IMR-90 (cell line): ENCODE measurements around the gene PIP4K2B. TPM values are rescaled to one million over a fixed set of nuclear protein-coding genes. Genes with fewer than 3 reads are reported as not detected.

ENCODE experiments used
- ATAC-seq: fragments of 200-7000 bp; cut with Tn5 transposase; 2 replicates; pipeline ENCODE4 v1.9.1; 2020; ENCODE audit warnings: low read depth, mild to moderate bottlenecking, moderate library complexity
- BruUV-seq: library from RNA; stranded (reverse); fragments of 400-500 nt; replicated peaks from 2 replicates; lab custom pipeline; 2021; lab: Mats Ljungman, UMichigan
- CTCF ChIA-PET: fragments of 300-600 bp; formaldehyde crosslinking; extraction: SDS; loops from one replicate; lab custom pipeline; 2021; ENCODE audit warnings: antibody characterized with exemption; lab: Yijun Ruan, JAX
- POLR2A ChIA-PET: fragments of 300-600 bp; sonication (Branson Sonifier 250); formaldehyde crosslinking; loops from one replicate; lab custom pipeline; 2022; ENCODE audit warnings: antibody characterized with exemption; ENCODE audit not compliant: unreplicated experiment; lab: Charles Lee
- DNase-seq: peaks from one replicate; pipeline ENCODE4 v3.0.0; 2013
- H2AFZ ChIP-seq: replicated peaks from 2 replicates; pipeline ENCODE3; 2013; ENCODE audit warnings: low read length, mild to moderate bottlenecking; ENCODE audit not compliant: poor library complexity
- H2AK5ac ChIP-seq: 2 replicates; pipeline ENCODE4 v1.6.1; 2013; ENCODE audit warnings: low read depth, low read length, inconsistent platforms
- H2AK9ac ChIP-seq: replicated peaks from 2 replicates; pipeline ENCODE3; 2013; ENCODE audit warnings: mild to moderate bottlenecking, low read depth, low read length, moderate library complexity; ENCODE audit not compliant: poor library complexity
- H2BK120ac ChIP-seq: 2 replicates; pipeline ENCODE4 v1.6.1; 2013; ENCODE audit warnings: low read depth, low read length, inconsistent platforms
- H2BK15ac ChIP-seq: 3 replicates; pipeline ENCODE4 v1.6.1; 2013; ENCODE audit warnings: low read depth, low read length, inconsistent platforms
- H2BK20ac ChIP-seq: 2 replicates; pipeline ENCODE4 v1.6.1; 2013; ENCODE audit warnings: low read depth, mild to moderate bottlenecking, inconsistent platforms, low read length, moderate library complexity
- H2BK5ac ChIP-seq: 2 replicates; pipeline ENCODE4 v1.6.1; 2013; ENCODE audit warnings: mild to moderate bottlenecking, low read depth, low read length, inconsistent platforms; ENCODE audit not compliant: poor library complexity, severe bottlenecking
- H3K14ac ChIP-seq: replicated peaks from 2 replicates; pipeline ENCODE4 v1.6.1; 2013; ENCODE audit warnings: low read depth, low read length, inconsistent platforms
- H3K18ac ChIP-seq: 2 replicates; pipeline ENCODE4 v1.6.1; 2013; ENCODE audit warnings: low read depth, low read length, control low read depth
- H3K23ac ChIP-seq: 2 replicates; pipeline ENCODE4 v1.6.1; 2013; ENCODE audit warnings: low read depth, low read length, inconsistent platforms
- H3K27ac ChIP-seq: 2 replicates; pipeline ENCODE4 v1.5.1; 2013; ENCODE audit warnings: mild to moderate bottlenecking, control low read depth, low read length; ENCODE audit not compliant: insufficient read depth
- H3K27me3 ChIP-seq: 2 replicates; pipeline ENCODE4 v1.6.1; 2013; ENCODE audit warnings: low read length; ENCODE audit not compliant: control insufficient read depth, insufficient read depth
- H3K36me3 ChIP-seq: 2 replicates; pipeline ENCODE4 v1.6.1; 2013; ENCODE audit warnings: low read length, mixed read lengths; ENCODE audit not compliant: control insufficient read depth, insufficient read depth
- H3K4ac ChIP-seq: 2 replicates; pipeline ENCODE4 v1.6.1; 2013; ENCODE audit warnings: low read depth, low read length, inconsistent platforms
- H3K4me1 ChIP-seq: 2 replicates; pipeline ENCODE4 v1.6.1; 2013; ENCODE audit warnings: low read length, mixed read lengths; ENCODE audit not compliant: control insufficient read depth, insufficient read depth
- H3K4me2 ChIP-seq: 2 replicates; pipeline ENCODE4 v1.6.1; 2013; ENCODE audit warnings: low read depth, mild to moderate bottlenecking, control low read depth, low read length, moderate library complexity
- H3K4me3 ChIP-seq: 2 replicates; pipeline ENCODE4 v1.5.1; 2013; ENCODE audit warnings: low read depth, mild to moderate bottlenecking, control low read depth, low read length, moderate library complexity; ENCODE audit not compliant: insufficient read depth
- H3K56ac ChIP-seq: 2 replicates; pipeline ENCODE4 v1.6.1; 2013; ENCODE audit warnings: low read length, inconsistent platforms; ENCODE audit not compliant: insufficient read depth; ENCODE audit errors: extremely low read depth
- H3K79me1 ChIP-seq, 2 experiments: 2 replicates each; pipeline ENCODE4 v1.6.1; 2013; ENCODE audit warnings: low read length in 2 of 2, inconsistent platforms in 1 of 2, low read depth in 1 of 2
- H3K9ac ChIP-seq: 2 replicates; pipeline ENCODE4 v1.6.1; 2013; ENCODE audit warnings: low read depth, low read length, control low read depth
- H3K9me1 ChIP-seq: 2 replicates; pipeline ENCODE4 v1.6.1; 2013; ENCODE audit warnings: low read length, inconsistent platforms; ENCODE audit not compliant: insufficient read depth
- H3K9me3 ChIP-seq: 2 replicates; pipeline ENCODE4 v1.6.1; 2013; ENCODE audit warnings: low read length; ENCODE audit not compliant: control insufficient read depth, insufficient read depth
- H4K20me1 ChIP-seq: 2 replicates; pipeline ENCODE4 v1.6.1; 2013; ENCODE audit warnings: low read length, inconsistent platforms; ENCODE audit not compliant: insufficient read depth
- H4K5ac ChIP-seq: 2 replicates; pipeline ENCODE4 v1.6.1; 2013; ENCODE audit warnings: mild to moderate bottlenecking, low read depth, low read length, control low read depth
- H4K8ac ChIP-seq, 2 experiments: 2 replicates each; pipeline ENCODE4 v1.6.1; 2013; ENCODE audit warnings: low read depth in 2 of 2, low read length in 2 of 2, control low read depth in 1 of 2, inconsistent platforms in 1 of 2
- H4K91ac ChIP-seq: 2 replicates; pipeline ENCODE4 v1.6.1; 2013; ENCODE audit warnings: low read depth, low read length, inconsistent platforms; ENCODE audit not compliant: insufficient read depth
- BHLHE40 ChIP-seq: fragments of 150-350 bp; IDR thresholded peaks from 2 replicates; pipeline ENCODE4 v1.6.1; 2016; ENCODE audit warnings: mild to moderate bottlenecking, low read depth, low read length
- CEBPB ChIP-seq: IDR thresholded peaks from 2 replicates; pipeline ENCODE4 v1.6.1; 2012; ENCODE audit warnings: low read depth, low read length, improper control_type of control experiment
- CHD1 ChIP-seq: IDR thresholded peaks from 2 replicates; pipeline ENCODE4 v1.6.1; 2012; ENCODE audit warnings: low read depth, low read length, improper control_type of control experiment
- FOS ChIP-seq: fragments of 150-350 bp; IDR thresholded peaks from 2 replicates; pipeline ENCODE4 v1.6.1; 2016; ENCODE audit warnings: low read depth, low read length
- MAFK ChIP-seq: IDR thresholded peaks from 2 replicates; pipeline ENCODE4 v1.6.1; 2012; ENCODE audit warnings: low read depth, low read length, improper control_type of control experiment
- MAZ ChIP-seq: IDR thresholded peaks from 2 replicates; pipeline ENCODE4 v1.6.1; 2012; ENCODE audit warnings: low read depth, mild to moderate bottlenecking, low read length, improper control_type of control experiment, moderate library complexity, borderline replicate concordance
- MXI1 ChIP-seq: IDR thresholded peaks from 2 replicates; pipeline ENCODE4 v1.6.1; 2012; ENCODE audit warnings: low read depth, mild to moderate bottlenecking, low read length, moderate library complexity, borderline replicate concordance
- NFE2L2 ChIP-seq: fragments of 150-350 bp; IDR thresholded peaks from 2 replicates; pipeline ENCODE4 v1.6.1; 2016; ENCODE audit warnings: low read depth, mild to moderate bottlenecking, low read length
- POLR2A ChIP-seq: IDR thresholded peaks from 2 replicates; pipeline ENCODE4 v1.6.1; 2012; ENCODE audit warnings: mild to moderate bottlenecking, low read depth, low read length
- RAD21 ChIP-seq: IDR thresholded peaks from 2 replicates; pipeline ENCODE4 v1.6.1; 2012; ENCODE audit warnings: low read length, improper control_type of control experiment
- RCOR1 ChIP-seq: IDR thresholded peaks from 2 replicates; pipeline ENCODE4 v1.6.1; 2012; ENCODE audit warnings: mild to moderate bottlenecking, low read length, improper control_type of control experiment; ENCODE audit not compliant: insufficient replicate concordance
- RFX5 ChIP-seq: IDR thresholded peaks from 2 replicates; pipeline ENCODE4 v1.8.0; 2012; ENCODE audit warnings: low read depth, mild to moderate bottlenecking, low read length, moderate library complexity
- SMC3 ChIP-seq: fragments of 150-350 bp; IDR thresholded peaks from 2 replicates; pipeline ENCODE4 v1.6.1; 2016; ENCODE audit warnings: low read depth, mild to moderate bottlenecking, antibody characterized with exemption, low read length, moderate library complexity
- WGBS, 2 experiments: methylation state at CpG; one replicate each; pipeline versions ENCODE4 v1.1.5 to v1.1.7; 2013; ENCODE audit warnings: missing lambda C conversion rate in 2 of 2; ENCODE audit not compliant: insufficient read length in 1 of 2; ENCODE audit errors: extremely low coverage in 2 of 2; 5-methylcytosine and 5-hydroxymethylcytosine counted together
- dilution Hi-C: fragments of 300-500 bp; cut with HindIII; formaldehyde crosslinking; loops from one replicate; pipeline ENCODE4 v1.14.3; 2018; ENCODE audit warnings: low sequenced_read_pairs; ENCODE audit not compliant: unreplicated experiment
- in situ Hi-C: fragments of 300-500 bp; cut with MboI; formaldehyde crosslinking; loops from 3 replicates; pipeline ENCODE4 v1.14.3; 2019; ENCODE audit warnings: low sequenced_read_pairs, inconsistent platforms, mixed read lengths
- intact Hi-C: fragments of 100-400 bp; cut with micrococcal nuclease; formaldehyde crosslinking; loops from 2 replicates; pipeline ENCODE4 v1.10.0; 2022
- polyA plus RNA-seq, 3 experiments: library from polyadenylated mRNA; depleted of rRNA; stranded (reverse); fragments of >200 nt; gene quantifications; 2 replicates each; pipeline ENCODE4 v1.2.3, GENCODE V29; 2012; ENCODE audit warnings: low replicate concordance in 1 of 3
- total RNA-seq: library from RNA; depleted of rRNA; stranded (reverse); fragments of >200 nt; gene quantifications from 2 replicates; pipeline ENCODE4 v1.2.3, GENCODE V29; 2012
- TF ChIP-seq, protein P1 (sequence below): fragments of 150-350 bp; IDR thresholded peaks from 2 replicates; pipeline ENCODE4 v1.6.1; 2017; ENCODE audit warnings: mild to moderate bottlenecking, antibody characterized with exemption, low read length, low read depth
- TF ChIP-seq, protein P2 (sequence below): fragments of 150-350 bp; IDR thresholded peaks from 2 replicates; pipeline ENCODE4 v1.6.1; 2016; ENCODE audit warnings: low read depth, mild to moderate bottlenecking, low read length, moderate library complexity, borderline replicate concordance
- TF ChIP-seq, protein P3 (sequence below): conservative IDR thresholded peaks from 2 replicates; pipeline ENCODE4 v1.5.1; 2012; ENCODE audit warnings: mild to moderate bottlenecking, low read depth, low read length, improper control_type of control experiment

The PIP4K2B gene
- total and polyA plus RNA-seq, 2 of the 4 experiments (the other 2 are of a cell fraction): 40.0 to 40.2 TPM

DNA sequence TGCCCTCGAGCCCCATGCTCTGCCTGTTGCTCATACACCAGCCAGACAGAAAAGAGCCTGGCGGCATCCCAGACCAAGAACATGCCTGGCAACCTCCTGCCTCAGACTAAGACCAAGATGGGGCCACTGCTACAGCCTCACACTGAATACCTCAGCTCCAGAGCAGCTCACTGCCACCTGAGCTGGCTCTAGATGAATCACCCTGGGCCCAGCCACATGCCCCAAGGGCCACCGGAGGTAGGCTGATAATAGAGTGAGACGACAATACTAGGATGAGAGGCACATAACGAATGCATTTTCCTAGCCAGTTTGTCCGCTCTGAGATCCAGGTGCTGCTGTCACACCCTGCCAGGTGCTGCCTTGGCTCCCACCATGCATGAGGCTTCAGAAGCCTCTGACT, 13.0 kb downstream of the PIP4K2B start:
- no peak overlapping the region for H3K4ac ChIP-seq
- H4K20me1 ChIP-seq: peaks cover 27% of the 10 kb centered on the region
- no peak overlapping the region for H2BK5ac ChIP-seq
- TF ChIP-seq RCOR1 (no peak), BHLHE40 (no peak), MXI1 (no peak), POLR2A (no peak), MAZ (no peak), SMC3 (no peak), CEBPB (no peak), MAFK (no peak), RFX5 (no peak), FOS (no peak), NFE2L2 (no peak), CHD1 (no peak), RAD21 (no peak)
- TF ChIP-seq, protein P1, sequence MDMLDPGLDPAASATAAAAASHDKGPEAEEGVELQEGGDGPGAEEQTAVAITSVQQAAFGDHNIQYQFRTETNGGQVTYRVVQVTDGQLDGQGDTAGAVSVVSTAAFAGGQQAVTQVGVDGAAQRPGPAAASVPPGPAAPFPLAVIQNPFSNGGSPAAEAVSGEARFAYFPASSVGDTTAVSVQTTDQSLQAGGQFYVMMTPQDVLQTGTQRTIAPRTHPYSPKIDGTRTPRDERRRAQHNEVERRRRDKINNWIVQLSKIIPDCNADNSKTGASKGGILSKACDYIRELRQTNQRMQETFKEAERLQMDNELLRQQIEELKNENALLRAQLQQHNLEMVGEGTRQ: no peak
- TF ChIP-seq, protein P2, sequence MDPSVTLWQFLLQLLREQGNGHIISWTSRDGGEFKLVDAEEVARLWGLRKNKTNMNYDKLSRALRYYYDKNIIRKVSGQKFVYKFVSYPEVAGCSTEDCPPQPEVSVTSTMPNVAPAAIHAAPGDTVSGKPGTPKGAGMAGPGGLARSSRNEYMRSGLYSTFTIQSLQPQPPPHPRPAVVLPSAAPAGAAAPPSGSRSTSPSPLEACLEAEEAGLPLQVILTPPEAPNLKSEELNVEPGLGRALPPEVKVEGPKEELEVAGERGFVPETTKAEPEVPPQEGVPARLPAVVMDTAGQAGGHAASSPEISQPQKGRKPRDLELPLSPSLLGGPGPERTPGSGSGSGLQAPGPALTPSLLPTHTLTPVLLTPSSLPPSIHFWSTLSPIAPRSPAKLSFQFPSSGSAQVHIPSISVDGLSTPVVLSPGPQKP: no peak
- TF ChIP-seq, protein P3, sequence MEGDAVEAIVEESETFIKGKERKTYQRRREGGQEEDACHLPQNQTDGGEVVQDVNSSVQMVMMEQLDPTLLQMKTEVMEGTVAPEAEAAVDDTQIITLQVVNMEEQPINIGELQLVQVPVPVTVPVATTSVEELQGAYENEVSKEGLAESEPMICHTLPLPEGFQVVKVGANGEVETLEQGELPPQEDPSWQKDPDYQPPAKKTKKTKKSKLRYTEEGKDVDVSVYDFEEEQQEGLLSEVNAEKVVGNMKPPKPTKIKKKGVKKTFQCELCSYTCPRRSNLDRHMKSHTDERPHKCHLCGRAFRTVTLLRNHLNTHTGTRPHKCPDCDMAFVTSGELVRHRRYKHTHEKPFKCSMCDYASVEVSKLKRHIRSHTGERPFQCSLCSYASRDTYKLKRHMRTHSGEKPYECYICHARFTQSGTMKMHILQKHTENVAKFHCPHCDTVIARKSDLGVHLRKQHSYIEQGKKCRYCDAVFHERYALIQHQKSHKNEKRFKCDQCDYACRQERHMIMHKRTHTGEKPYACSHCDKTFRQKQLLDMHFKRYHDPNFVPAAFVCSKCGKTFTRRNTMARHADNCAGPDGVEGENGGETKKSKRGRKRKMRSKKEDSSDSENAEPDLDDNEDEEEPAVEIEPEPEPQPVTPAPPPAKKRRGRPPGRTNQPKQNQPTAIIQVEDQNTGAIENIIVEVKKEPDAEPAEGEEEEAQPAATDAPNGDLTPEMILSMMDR: no peak
- no TSS peak for BruUV-seq
- ChIA-PET POLR2A (no interaction called here), CTCF (no interaction called here)
- H3K4me1 ChIP-seq: peaks cover 9% of the 10 kb centered on the region
- no peak overlapping the region for H2BK15ac ChIP-seq
- H2AK9ac ChIP-seq: no peak overlapping the region
- H3K14ac ChIP-seq: no peak overlapping the region
- no peak overlapping the region for H3K18ac ChIP-seq
- dilution Hi-C loops: no loop called here
- no peak overlapping the region for H4K91ac ChIP-seq
- no peak overlapping the region for H2AFZ ChIP-seq
- H2BK120ac ChIP-seq: no peak overlapping the region
- peaks cover 42% of the 10 kb centered on the region for H3K36me3 ChIP-seq
- H3K9ac ChIP-seq: no peak overlapping the region
- H3K56ac ChIP-seq: no peak overlapping the region
- H3K4me3 ChIP-seq: no peak overlapping the region
- peaks cover 9% of the 10 kb centered on the region for H3K9me1 ChIP-seq
- WGBS, 2 experiments: no CpG with 5 or more reads among the region's 6 CpGs
- no peak overlapping the region for H3K27ac ChIP-seq
- H3K27me3 ChIP-seq: no peaks in the 10 kb centered on the region
- H2AK5ac ChIP-seq: no peak overlapping the region
- intact Hi-C loops: no loop called here
- peaks cover 17 to 57% of the 10 kb centered on the region in 2 experiments for H3K79me1 ChIP-seq
- H4K8ac ChIP-seq: no peak overlapping the region
- no peaks in the 10 kb centered on the region for H3K9me3 ChIP-seq
- no peak for ATAC-seq
- H2BK20ac ChIP-seq: no peak overlapping the region
- in situ Hi-C loops: no loop called here
- no peak for DNase-seq
- H3K4me2 ChIP-seq: no peak overlapping the region
- no peak overlapping the region for H3K23ac ChIP-seq
- no peak overlapping the region for H4K5ac ChIP-seq
